ENCODE measurements around the gene NRL. TPM values are rescaled to one million over a fixed set of nuclear protein-coding genes. Genes with fewer than 3 reads are reported as not detected.

Gene NRL
- total RNA-seq, 1 experiment from 2014 or later = 0.87 TPM

- H3K4me3 ChIP-seq (ENCODE audit: insufficient read depth, low read depth, low read length) = peak overlapping the region; percentile 84
- H3K36me3 ChIP-seq (replicated peaks; ENCODE audit: control insufficient read depth, insufficient read depth, low read length) = peaks cover 35% of the 10 kb centered on the region
- no peak for DNase-seq
- H3K27me3 ChIP-seq (ENCODE audit: control insufficient read depth, insufficient read depth, low read length) = no peaks in the 10 kb centered on the region
Observed at GRCh38 chr14:24147761-24148428, 33.1 kb upstream of the NRL start.

GRCh38 chr14:24146978-24147760, 32.4 kb upstream of the NRL start, which contains the start of gene RNF31:
TSS of gene RNF31 (plus strand) at chr14:24147498. CDS start at chr14:24147699, 201 bp downstream.
- H3K27me3 ChIP-seq (ENCODE audit: control insufficient read depth, insufficient read depth, low read length) = no peaks in the 10 kb centered on the region
- peak; percentile 99 for DNase-seq
- H3K4me3 ChIP-seq (ENCODE audit: insufficient read depth, low read depth, low read length) = peak within 1 kb of the TSS; percentile 84
- H3K36me3 ChIP-seq (replicated peaks; ENCODE audit: control insufficient read depth, insufficient read depth, low read length) = peaks cover 34% of the 10 kb centered on the region

- peak within 1 kb of the TSS; percentile 84 for H3K4me3 ChIP-seq (ENCODE audit: insufficient read depth, low read depth, low read length)
- DNase-seq = peak; percentile 99
- no peaks in the 10 kb centered on the region for H3K27me3 ChIP-seq (ENCODE audit: control insufficient read depth, insufficient read depth, low read length)
- peaks cover 29% of the 10 kb centered on the region for H3K36me3 ChIP-seq (replicated peaks; ENCODE audit: control insufficient read depth, insufficient read depth, low read length)
Observed at GRCh38 chr14:24146453-24146977, 31.8 kb upstream of the NRL start, which contains the start of gene PSME2. TSS of gene PSME2 (minus strand) at chr14:24146610. CDS start at chr14:24146581, 29 bp downstream.

- no peak for DNase-seq
- H3K4me3 ChIP-seq (ENCODE audit: insufficient read depth, low read depth, low read length) = peak overlapping the region; percentile 69
Observed at GRCh38 chr14:24145690-24146452, 31.1 kb upstream of the NRL start.

GRCh38 chr14:24145219-24145618, 30.5 kb upstream of the NRL start:
- H3K4me3 ChIP-seq (ENCODE audit: insufficient read depth, low read depth, low read length) = no peak overlapping the region
- H3K36me3 ChIP-seq (replicated peaks; ENCODE audit: control insufficient read depth, insufficient read depth, low read length) = peaks cover 19% of the 10 kb centered on the region
- no peak for DNase-seq
- H3K27me3 ChIP-seq (ENCODE audit: control insufficient read depth, insufficient read depth, low read length) = no peaks in the 10 kb centered on the region

More at GRCh38 chr14:24145690-24146452, 31.1 kb upstream of the NRL start:
- Histone ChIP-seq H3K27me3 (ENCODE audit: control insufficient read depth, insufficient read depth, low read length) (no peaks in the 10 kb centered on the region), H3K36me3 (replicated peaks; ENCODE audit: control insufficient read depth, insufficient read depth, low read length) (peaks cover 23% of the 10 kb centered on the region)

GRCh38 chr14:24144451-24144850, 29.7 kb upstream of the NRL start:
- no peaks in the 10 kb centered on the region for H3K27me3 ChIP-seq (ENCODE audit: control insufficient read depth, insufficient read depth, low read length)
- H3K36me3 ChIP-seq (replicated peaks; ENCODE audit: control insufficient read depth, insufficient read depth, low read length) = peaks cover 17% of the 10 kb centered on the region
- no peak overlapping the region for H3K4me3 ChIP-seq (ENCODE audit: insufficient read depth, low read depth, low read length)
- no peak for DNase-seq

GRCh38 chr14:24143511-24143910, 28.8 kb upstream of the NRL start:
- DNase-seq = no peak
- no peak overlapping the region for H3K4me3 ChIP-seq (ENCODE audit: insufficient read depth, low read depth, low read length)
- H3K36me3 ChIP-seq (replicated peaks; ENCODE audit: control insufficient read depth, insufficient read depth, low read length) = peaks cover 20% of the 10 kb centered on the region
- H3K27me3 ChIP-seq (ENCODE audit: control insufficient read depth, insufficient read depth, low read length) = no peaks in the 10 kb centered on the region

GRCh38 chr14:24141097-24141880, 26.5 kb upstream of the NRL start, which contains the start of gene EMC9:
TSS of gene EMC9 (minus strand) at chr14:24141591. CDS start at chr14:24141304, 287 bp downstream.
- Histone ChIP-seq H3K4me3 (ENCODE audit: insufficient read depth, low read depth, low read length) (peak within 1 kb of the TSS; percentile 85), H3K27me3 (ENCODE audit: control insufficient read depth, insufficient read depth, low read length) (peaks cover 2% of the 10 kb centered on the region; the same call in 1 of the 2 replicates), H3K36me3 (replicated peaks; ENCODE audit: control insufficient read depth, insufficient read depth, low read length) (peaks cover 26% of the 10 kb centered on the region)
- DNase-seq = peak; percentile 99

- H3K4me3 ChIP-seq (ENCODE audit: insufficient read depth, low read depth, low read length) = no peak overlapping the region
- H3K27me3 ChIP-seq (ENCODE audit: control insufficient read depth, insufficient read depth, low read length) = peaks cover 2% of the 10 kb centered on the region; the same call in 1 of the 2 replicates
- H3K36me3 ChIP-seq (replicated peaks; ENCODE audit: control insufficient read depth, insufficient read depth, low read length) = peaks cover 21% of the 10 kb centered on the region
- DNase-seq = no peak
Observed at GRCh38 chr14:24139272-24139934, 24.7 kb upstream of the NRL start.

- peaks cover 17% of the 10 kb centered on the region for H3K36me3 ChIP-seq (replicated peaks; ENCODE audit: control insufficient read depth, insufficient read depth, low read length)
- no peak overlapping the region for H3K4me3 ChIP-seq (ENCODE audit: insufficient read depth, low read depth, low read length)
- H3K27me3 ChIP-seq (ENCODE audit: control insufficient read depth, insufficient read depth, low read length) = peaks cover 2% of the 10 kb centered on the region; the same call in 1 of the 2 replicates
- DNase-seq = no peak
Observed at GRCh38 chr14:24138396-24139271, 23.9 kb upstream of the NRL start.

GRCh38 chr14:24137529-24138395, 23.0 kb upstream of the NRL start:
- Histone ChIP-seq H3K27me3 (ENCODE audit: control insufficient read depth, insufficient read depth, low read length) (peaks cover 2% of the 10 kb centered on the region; the same call in 1 of the 2 replicates), H3K4me3 (ENCODE audit: insufficient read depth, low read depth, low read length) (no peak overlapping the region), H3K36me3 (replicated peaks; ENCODE audit: control insufficient read depth, insufficient read depth, low read length) (peaks cover 17% of the 10 kb centered on the region)
- no peak for DNase-seq

All from H7 (cell line).